MM.1S (cell line): ENCODE data around the gene MATK.
A peak's percentile ranks its signal among the peaks of the same experiment; 100 is the strongest.

ENCODE experiments used
- DNase-seq: peaks from one replicate; pipeline ENCODE4 v3.0.0-alpha.2; 2015
- H2AFZ ChIP-seq: fragments of 300-600 bp; sonication (generic); 2 replicates; pipeline ENCODE4 v1.6.0; 2016; ENCODE audit warnings: antibody characterized with exemption, low read length
- H3F3A ChIP-seq: fragments of 300-600 bp; sonication (generic); 2 replicates; pipeline ENCODE4 v1.6.1; 2016; ENCODE audit warnings: mild to moderate bottlenecking, antibody characterized with exemption, low read length, moderate library complexity, mixed read lengths; ENCODE audit not compliant: insufficient read depth
- H3K27ac ChIP-seq: fragments of 300-600 bp; sonication (generic); 2 replicates; pipeline ENCODE4 v1.5.1; 2016; ENCODE audit warnings: mild to moderate bottlenecking, low read length
- H3K27me3 ChIP-seq: fragments of 300-600 bp; sonication (generic); replicated peaks from 2 replicates; pipeline ENCODE4 v1.6.0; 2016; ENCODE audit warnings: low read length; ENCODE audit not compliant: insufficient read depth
- H3K36me3 ChIP-seq: fragments of 300-600 bp; sonication (generic); replicated peaks from 2 replicates; pipeline ENCODE4 v1.6.1; 2016; ENCODE audit warnings: mild to moderate bottlenecking, low read length, mixed read lengths; ENCODE audit not compliant: insufficient read depth
- H3K4me1 ChIP-seq: fragments of 300-600 bp; sonication (generic); 2 replicates; pipeline ENCODE4 v1.6.1; 2016; ENCODE audit warnings: low read length, mixed read lengths
- H3K4me2 ChIP-seq: fragments of 300-600 bp; sonication (generic); 2 replicates; pipeline ENCODE4 v1.6.0; 2016; ENCODE audit warnings: low read depth, low read length
- H3K4me3 ChIP-seq: fragments of 300-600 bp; sonication (generic); 2 replicates; pipeline ENCODE4 v1.5.1; 2016; ENCODE audit warnings: low read length, mixed read lengths
- H3K79me2 ChIP-seq: fragments of 300-600 bp; sonication (generic); 2 replicates; pipeline ENCODE4 v1.6.1; 2016; ENCODE audit warnings: mixed run types, low read length, mixed read lengths
- H3K9ac ChIP-seq: fragments of 300-600 bp; sonication (generic); 2 replicates; pipeline ENCODE4 v1.6.1; 2016; ENCODE audit warnings: low read length, mixed read lengths
- H3K9me2 ChIP-seq: fragments of 300-600 bp; sonication (generic); replicated peaks from 2 replicates; pipeline ENCODE4 v1.6.1; 2016; ENCODE audit warnings: mild to moderate bottlenecking, low read length, mixed read lengths; ENCODE audit not compliant: insufficient read depth
- H3K9me3 ChIP-seq: fragments of 300-600 bp; sonication (generic); replicated peaks from 2 replicates; pipeline ENCODE4 v1.6.1; 2016; ENCODE audit warnings: mild to moderate bottlenecking, low read length, mixed read lengths; ENCODE audit not compliant: insufficient read depth
- H4K20me1 ChIP-seq: fragments of 300-600 bp; sonication (generic); 2 replicates; pipeline ENCODE4 v1.6.1; 2016; ENCODE audit warnings: mild to moderate bottlenecking, low read length, moderate library complexity, mixed read lengths; ENCODE audit not compliant: insufficient read depth
- CTCF ChIP-seq: fragments of 300-600 bp; sonication (generic); IDR thresholded peaks from 2 replicates; pipeline ENCODE4 v1.5.1; 2016; ENCODE audit warnings: antibody characterized with exemption, low read length, mixed read lengths
- EZH2 ChIP-seq: fragments of 300-600 bp; sonication (generic); optimal IDR thresholded peaks from 2 replicates; pipeline ENCODE3; 2017; ENCODE audit warnings: low read depth, mild to moderate bottlenecking, antibody characterized with exemption, low read length, mixed read lengths
- EZH2phosphoT487 ChIP-seq: fragments of 300-600 bp; sonication (generic); IDR thresholded peaks from 2 replicates; pipeline ENCODE4 v1.6.1; 2018; ENCODE audit warnings: antibody characterized with exemption, low read length

MATK gene

GRCh38 chr19:3762501-3763459 is 23.4 kb downstream of the MATK start, which contains the start of gene MRPL54:
Gene MRPL54, plus strand, starts transcription at chr19:3762682. Its CDS starts 19 bp downstream, at chr19:3762701.
- Histone ChIP-seq H3K9ac (peak within 1 kb of the TSS; percentile 95), H3K4me3 (peak within 1 kb of the TSS; percentile 86), H3K27me3 (no peaks in the 10 kb centered on the region), H3K36me3 (no peaks in the 10 kb centered on the region), H2AFZ (peak within 1 kb of the TSS; percentile 93), H3K4me1 (peaks cover 7% of the 10 kb centered on the region), H3K79me2 (peaks cover 38% of the 10 kb centered on the region), H3K4me2 (peak within 1 kb of the TSS; percentile 88), H3K9me2 (no peaks in the 10 kb centered on the region), H3K9me3 (no peaks in the 10 kb centered on the region), H3F3A (peaks cover 9% of the 10 kb centered on the region), H3K27ac (peak within 1 kb of the TSS; percentile 90), H4K20me1 (no peaks in the 10 kb centered on the region)
- TF ChIP-seq CTCF = no peak
- TF ChIP-seq EZH2 = no peak
- no peak for TF ChIP-seq EZH2phosphoT487
- DNase-seq = peak; percentile 100

GRCh38 chr19:3762130-3762473 is 24.1 kb downstream of the MATK start:
- H3K9me2 ChIP-seq = no peaks in the 10 kb centered on the region
- no peaks in the 10 kb centered on the region for H3K36me3 ChIP-seq
- no peaks in the 10 kb centered on the region for H3K9me3 ChIP-seq
- H3K27me3 ChIP-seq = no peaks in the 10 kb centered on the region
- TF ChIP-seq CTCF (no peak), EZH2phosphoT487 (no peak), EZH2 (no peak)
- peak overlapping the region; percentile 86 for H3K4me3 ChIP-seq
- H2AFZ ChIP-seq = peak overlapping the region; percentile 93
- peaks cover 9% of the 10 kb centered on the region for H3F3A ChIP-seq
- H3K4me1 ChIP-seq = peaks cover 7% of the 10 kb centered on the region
- H3K9ac ChIP-seq = no peak overlapping the region; the same call in 1 of the 2 replicates
- peaks cover 38% of the 10 kb centered on the region for H3K79me2 ChIP-seq
- peak overlapping the region; percentile 90; the same call in 1 of the 2 replicates for H3K27ac ChIP-seq
- peak overlapping the region; percentile 88 for H3K4me2 ChIP-seq
- no peaks in the 10 kb centered on the region for H4K20me1 ChIP-seq
- no peak for DNase-seq

GRCh38 chr19:3761382-3762129 is 24.6 kb downstream of the MATK start, which contains the start of gene APBA3:
Gene APBA3, minus strand, starts transcription at chr19:3761692. Its CDS starts 1,428 bp downstream, at chr19:3760264.
- TF ChIP-seq EZH2 = no peak
- peak; percentile 92 for TF ChIP-seq CTCF
- peaks cover 38% of the 10 kb centered on the region for H3K79me2 ChIP-seq

More at GRCh38 chr19:3761382-3762129, 24.6 kb downstream of the MATK start, which contains the start of gene APBA3:
- Histone ChIP-seq H3K36me3 (no peaks in the 10 kb centered on the region), H3K27me3 (no peaks in the 10 kb centered on the region), H3K4me1 (peaks cover 7% of the 10 kb centered on the region), H4K20me1 (no peaks in the 10 kb centered on the region), H3K4me3 (peak within 1 kb of the TSS; percentile 86), H3F3A (peaks cover 9% of the 10 kb centered on the region), H3K4me2 (peak within 1 kb of the TSS; percentile 88), H3K9me2 (no peaks in the 10 kb centered on the region), H3K9me3 (no peaks in the 10 kb centered on the region), H3K27ac (peak within 1 kb of the TSS; percentile 90), H3K9ac (peak within 1 kb of the TSS; percentile 95), H2AFZ (peak within 1 kb of the TSS; percentile 93)
- peak; percentile 97 for DNase-seq
